Progenitor cell of endocrine pancreas (in vitro differentiated cells): ENCODE results near the gene DIP2C. TPM values are rescaled to one million over a fixed set of nuclear protein-coding genes. Genes with fewer than 3 reads are reported as not detected.

Source experiments
- DNase-seq: peaks from one replicate; pipeline ENCODE4 v3.0.0; 2021; ENCODE audit warnings: low spot score; ENCODE audit not compliant: unreplicated experiment
- H3K27ac Mint-ChIP-seq: 2 replicates; pipeline ENCODE4 v1.8.0; 2021; ENCODE audit warnings: mild to moderate bottlenecking, moderate library complexity, mixed read lengths
- H3K27me3 Mint-ChIP-seq: 2 replicates; pipeline ENCODE4 v1.8.0; 2021; ENCODE audit warnings: mixed read lengths
- H3K36me3 Mint-ChIP-seq: 2 replicates; pipeline ENCODE4 v1.8.0; 2022; ENCODE audit warnings: mixed read lengths; ENCODE audit not compliant: insufficient read depth
- H3K4me1 Mint-ChIP-seq: 2 replicates; pipeline ENCODE4 v1.8.0; 2021; ENCODE audit warnings: low read depth, mixed read lengths
- H3K4me3 Mint-ChIP-seq: 2 replicates; pipeline ENCODE4 v1.8.0; 2021; ENCODE audit warnings: low read depth, mild to moderate bottlenecking, moderate library complexity, mixed read lengths
- H3K9me3 Mint-ChIP-seq: 2 replicates; pipeline ENCODE4 v1.8.0; 2021; ENCODE audit warnings: low read depth, mixed read lengths
- CTCF ChIP-seq: fragments of 200-600 bp; sonication (generic); IDR thresholded peaks from one replicate; pipeline ENCODE4 v1.5.0; 2021; ENCODE audit warnings: antibody characterized with exemption, mild to moderate bottlenecking; ENCODE audit not compliant: unreplicated experiment
- total RNA-seq: library from RNA; stranded (reverse); gene quantifications from 2 replicates; pipeline ENCODE4 v1.2.1, GENCODE V29; 2021

DIP2C gene
- total RNA-seq, 1 donor from 2014 or later: 27.2 TPM

GRCh38 chr10:664893-665292, 24.6 kb downstream of the DIP2C start:
- peaks cover 4% of the 10 kb centered on the region for H3K9me3 Mint-ChIP-seq
- peaks cover 33% of the 10 kb centered on the region for H3K4me1 Mint-ChIP-seq
- H3K36me3 Mint-ChIP-seq: peaks cover 3% of the 10 kb centered on the region
- H3K27ac Mint-ChIP-seq: no peak overlapping the region
- no peak for DNase-seq
- TF ChIP-seq CTCF: no peak
- H3K4me3 Mint-ChIP-seq: no peak overlapping the region
- H3K27me3 Mint-ChIP-seq: no peaks in the 10 kb centered on the region

GRCh38 chr10:664301-664700, 25.2 kb downstream of the DIP2C start:
- Mint-ChIP-seq H3K36me3 (peaks cover 3% of the 10 kb centered on the region), H3K4me1 (peaks cover 35% of the 10 kb centered on the region), H3K9me3 (peaks cover 4% of the 10 kb centered on the region), H3K27ac (no peak overlapping the region), H3K4me3 (no peak overlapping the region), H3K27me3 (no peaks in the 10 kb centered on the region)
- DNase-seq: no peak
- TF ChIP-seq CTCF: no peak

- Mint-ChIP-seq H3K27ac (no peak overlapping the region), H3K4me1 (peaks cover 35% of the 10 kb centered on the region), H3K27me3 (no peaks in the 10 kb centered on the region), H3K4me3 (no peak overlapping the region), H3K36me3 (peaks cover 3% of the 10 kb centered on the region), H3K9me3 (peaks cover 4% of the 10 kb centered on the region)
- TF ChIP-seq CTCF: no peak
- no peak for DNase-seq
Measured at GRCh38 chr10:663831-664251, 25.6 kb downstream of the DIP2C start.

GRCh38 chr10:663466-663751, 26.1 kb downstream of the DIP2C start:
- H3K9me3 Mint-ChIP-seq: peaks cover 4% of the 10 kb centered on the region
- no peak for DNase-seq
- H3K27ac Mint-ChIP-seq: peak overlapping the region; percentile 75
- H3K36me3 Mint-ChIP-seq: peaks cover 3% of the 10 kb centered on the region
- H3K4me3 Mint-ChIP-seq: no peak overlapping the region
- TF ChIP-seq CTCF: no peak
- peaks cover 35% of the 10 kb centered on the region for H3K4me1 Mint-ChIP-seq
- H3K27me3 Mint-ChIP-seq: no peaks in the 10 kb centered on the region

GRCh38 chr10:662686-663465, 26.6 kb downstream of the DIP2C start:
- Mint-ChIP-seq H3K4me3 (no peak overlapping the region), H3K36me3 (peaks cover 3% of the 10 kb centered on the region), H3K27me3 (no peaks in the 10 kb centered on the region), H3K4me1 (peaks cover 35% of the 10 kb centered on the region), H3K9me3 (peaks cover 4% of the 10 kb centered on the region), H3K27ac (peak overlapping the region; percentile 75)
- no peak for TF ChIP-seq CTCF
- no peak for DNase-seq
